HEK293 (cell line): Measurements from ENCODE around the gene SPEG.

ENCODE experiments used
- CTCF ChIA-PET: fragments of 350-600 bp; formaldehyde crosslinking; extraction: SDS; loops from one replicate; lab custom pipeline; 2021; ENCODE audit warnings: antibody characterized with exemption; lab: Yijun Ruan, JAX
- POLR2A ChIA-PET: fragments of 300-600 bp; formaldehyde crosslinking; extraction: SDS; loops from one replicate; lab custom pipeline; 2020; ENCODE audit warnings: antibody characterized with exemption, inconsistent platforms; lab: Yijun Ruan, JAX
- H3K27ac ChIP-seq: fragments of 200-500 bp; sonication (Bioruptor generic); 2 replicates; pipeline ENCODE4 v1.5.1; 2014; ENCODE audit warnings: low read depth, low read length, control low read depth, inconsistent platforms; ENCODE audit errors: extremely low read depth
- H3K36me3 ChIP-seq, 2 experiments: fragments of 200-500 bp in 1 of 2; sonication (Bioruptor generic) in 1 of 2; 1 replicate in 1 of 2; 2 replicates in 1 of 2; pipeline ENCODE4 v1.5.1; 2014 to 2017; ENCODE audit warnings: inconsistent platforms in 2 of 2, low read length in 2 of 2; ENCODE audit not compliant: control insufficient read depth in 2 of 2, insufficient read depth in 1 of 2
- H3K4me1 ChIP-seq: fragments of 200-500 bp; sonication (Bioruptor generic); 2 replicates; pipeline ENCODE4 v1.5.1; 2014; ENCODE audit warnings: mild to moderate bottlenecking, low read length, inconsistent platforms; ENCODE audit not compliant: control insufficient read depth, insufficient read depth
- H3K4me3 ChIP-seq: 2 replicates; pipeline ENCODE4 v1.5.1; 2011; ENCODE audit warnings: low read depth, mild to moderate bottlenecking, control low read depth, low read length, moderate library complexity
- H3K9me3 ChIP-seq: fragments of 200-500 bp; sonication (Bioruptor generic); 2 replicates; pipeline ENCODE4 v1.5.1; 2014; ENCODE audit warnings: low read depth, low read length, inconsistent platforms; ENCODE audit not compliant: control insufficient read depth, insufficient read depth
- AEBP2 ChIP-seq: fragments of 450-650 bp; formaldehyde crosslinking; IDR thresholded peaks from 2 replicates; pipeline ENCODE4 v1.5.1; 2016; ENCODE audit warnings: missing biosample characterization, missing genetic modification characterization, borderline replicate concordance
- GLIS2 ChIP-seq: fragments of 450-650 bp; formaldehyde crosslinking; IDR thresholded peaks from 2 replicates; pipeline ENCODE4 v1.5.1; 2016; ENCODE audit warnings: missing biosample characterization, missing genetic modification characterization
- KLF7 ChIP-seq: fragments of 450-650 bp; formaldehyde crosslinking; IDR thresholded peaks from 2 replicates; pipeline ENCODE4 v1.5.1; 2016; ENCODE audit warnings: missing biosample characterization, missing genetic modification characterization, borderline replicate concordance
- PRDM10 ChIP-seq: fragments of 450-650 bp; formaldehyde crosslinking; IDR thresholded peaks from 2 replicates; pipeline ENCODE4 v1.5.1; 2016; ENCODE audit warnings: missing biosample characterization, missing genetic modification characterization
- PRDM4 ChIP-seq: fragments of 450-650 bp; formaldehyde crosslinking; IDR thresholded peaks from 2 replicates; pipeline ENCODE4 v1.5.1; 2017; ENCODE audit warnings: missing biosample characterization, missing genetic modification characterization
- SCRT2 ChIP-seq: fragments of 450-650 bp; formaldehyde crosslinking; IDR thresholded peaks from 2 replicates; pipeline ENCODE4 v1.5.1; 2016; ENCODE audit warnings: missing biosample characterization, missing genetic modification characterization
- WT1 ChIP-seq: fragments of 450-650 bp; formaldehyde crosslinking; IDR thresholded peaks from 2 replicates; pipeline ENCODE4 v1.5.1; 2016; ENCODE audit warnings: missing biosample characterization, missing genetic modification characterization
- ZEB2 ChIP-seq: fragments of 450-650 bp; formaldehyde crosslinking; IDR thresholded peaks from 2 replicates; pipeline ENCODE4 v1.5.1; 2016; ENCODE audit warnings: missing biosample characterization, missing genetic modification characterization
- ZIC2 ChIP-seq: fragments of 450-650 bp; formaldehyde crosslinking; IDR thresholded peaks from 2 replicates; pipeline ENCODE4 v1.5.1; 2016; ENCODE audit warnings: missing biosample characterization, missing genetic modification characterization
- ZNF274 ChIP-seq, 2 experiments: fragments of 200-500 bp in 1 of 2; fragments of 450-650 bp in 1 of 2; sonication (Bioruptor generic) in 1 of 2; formaldehyde crosslinking in 1 of 2; IDR thresholded peaks; 2 replicates each; pipeline versions ENCODE4 v1.5.1 to v1.6.1; 2014 to 2016; ENCODE audit warnings: borderline replicate concordance in 1 of 2, inconsistent platforms in 1 of 2, low read length in 1 of 2, missing biosample characterization in 1 of 2, missing genetic modification characterization in 1 of 2
- ZNF449 ChIP-seq: fragments of 450-650 bp; formaldehyde crosslinking; IDR thresholded peaks from 2 replicates; pipeline ENCODE4 v1.5.1; 2017; ENCODE audit warnings: missing biosample characterization, mild to moderate bottlenecking, missing genetic modification characterization, moderate library complexity
- ZNF600 ChIP-seq: fragments of 450-650 bp; formaldehyde crosslinking; IDR thresholded peaks from 2 replicates; pipeline ENCODE4 v1.5.1; 2016; ENCODE audit warnings: missing biosample characterization, missing genetic modification characterization
- ZNF791 ChIP-seq: fragments of 450-650 bp; formaldehyde crosslinking; IDR thresholded peaks from 2 replicates; pipeline ENCODE4 v1.5.1; 2016; ENCODE audit warnings: missing biosample characterization, missing genetic modification characterization

Gene SPEG

GRCh38 chr2:219460424-219460926 lies 25.8 kb downstream of the SPEG start:
- no peaks in the 10 kb centered on the region for H3K9me3 ChIP-seq
- H3K36me3 ChIP-seq, result peaks cover 0 to 22% of the 10 kb centered on the region in 2 experiments; a peak in 2 of 3 replicates
- no peak for TF ChIP-seq ZNF791 (tag by site-specific recombination)
- TF ChIP-seq ZNF274 (IDR thresholded peaks at IDR 0.05; ENCODE audit: low read length), result no peak
- no peak for TF ChIP-seq ZNF274 (tag by site-specific recombination; IDR thresholded peaks at IDR 0.05; ENCODE audit: borderline replicate concordance)
- TF ChIP-seq ZIC2 (tag by site-specific recombination), result peak; percentile 90
- no peak for TF ChIP-seq PRDM10
- TF ChIP-seq KLF7 (tag by site-specific recombination), result no peak
- peak; percentile 55; the same call in 1 of the 2 replicates for TF ChIP-seq ZNF449
- no peak for TF ChIP-seq ZEB2
- 0 out of 2 replicates have a peak, but pooled peaks have one; percentile 14 for TF ChIP-seq GLIS2 (tag by site-specific recombination)
- no peak for TF ChIP-seq PRDM4
- H3K4me3 ChIP-seq, result no peak overlapping the region
- CTCF ChIA-PET, result interaction anchor here (0.6 to 2.5 kb wide), 4 partner anchors 35 to 214 kb away, joined by 3 to 20 read pairs (median 7); a partner anchor contains a TSS
- H3K4me1 ChIP-seq, result peaks cover 2% of the 10 kb centered on the region; the same call in 1 of the 2 replicates
- H3K27ac ChIP-seq, result no peak overlapping the region
- POLR2A ChIA-PET, result no interaction called here

- peaks cover 2% of the 10 kb centered on the region; the same call in 1 of the 2 replicates for H3K4me1 ChIP-seq
- POLR2A ChIA-PET, result no interaction called here
- TF ChIP-seq SCRT2 (tag by site-specific recombination), result peak; percentile 18; the same call in 1 of the 2 replicates
- TF ChIP-seq ZNF600 (tag by site-specific recombination), result no peak
- H3K9me3 ChIP-seq, result no peaks in the 10 kb centered on the region
- CTCF ChIA-PET, result interaction anchor here (0.6 to 1.6 kb wide), 4 partner anchors 35 to 213 kb away, joined by 3 to 11 read pairs (median 4); a partner anchor contains a TSS
- peaks cover 0 to 28% of the 10 kb centered on the region in 2 experiments; a peak in 2 of 3 replicates for H3K36me3 ChIP-seq
- no peak overlapping the region for H3K27ac ChIP-seq
- H3K4me3 ChIP-seq, result no peak overlapping the region
Observed at GRCh38 chr2:219461047-219461514, 26.4 kb downstream of the SPEG start.

GRCh38 chr2:219461669-219462068 lies 27.0 kb downstream of the SPEG start:
- H3K4me1 ChIP-seq, result peaks cover 2% of the 10 kb centered on the region; the same call in 1 of the 2 replicates
- H3K36me3 ChIP-seq, result peaks cover 0 to 33% of the 10 kb centered on the region in 2 experiments; a peak in 2 of 3 replicates
- no peaks in the 10 kb centered on the region for H3K9me3 ChIP-seq
- H3K27ac ChIP-seq, result no peak overlapping the region
- H3K4me3 ChIP-seq, result no peak overlapping the region
- TF ChIP-seq AEBP2 (tag by site-specific recombination) (no peak), WT1 (no peak)
- CTCF ChIA-PET, result interaction anchor here (0.9 to 1.6 kb wide), 2 partner anchors 48 to 69 kb away, joined by 4 to 11 read pairs; no protein-coding TSS in a partner anchor
- POLR2A ChIA-PET, result interaction anchor here (0.5 kb wide), 1 partner anchor 74 kb away, joined by 6 read pairs; no protein-coding TSS in a partner anchor
